Spleen (tissue), 11 donors: ENCODE measurements around the gene BBOX1. TPM values are rescaled to one million over a fixed set of nuclear protein-coding genes. Genes with fewer than 3 reads are reported as not detected.

Experiments
- DNase-seq: peaks from one replicate; pipeline ENCODE4 v3.0.0-alpha.2; 2020
- H3K27ac ChIP-seq, 8 donors: fragments of 200-600 bp; sonication (generic) in 7 of 8; 1 replicate in 4 of 8; 2 replicates in 4 of 8; pipeline versions ENCODE4 v1.5.0 to v1.8.0; 2016 to 2021; ENCODE audit warnings: inconsistent platforms in 4 of 8, mild to moderate bottlenecking in 4 of 8, moderate library complexity in 1 of 8
- H3K27me3 ChIP-seq, 7 donors: fragments of 200-600 bp; sonication (generic) in 6 of 7; replicated peaks in 1 of 7; 1 replicate in 4 of 7; 2 replicates in 3 of 7; pipeline versions ENCODE4 v1.5.0 to v1.8.0; 2016 to 2021; ENCODE audit warnings: inconsistent platforms in 3 of 7, mild to moderate bottlenecking in 1 of 7
- H3K36me3 ChIP-seq, 6 donors: fragments of 200-600 bp; sonication (generic) in 5 of 6; 1 replicate in 4 of 6; 2 replicates in 2 of 6; pipeline versions ENCODE4 v1.5.0 to v1.8.0; 2016 to 2021; ENCODE audit warnings: inconsistent platforms in 2 of 6
- H3K4me1 ChIP-seq, 6 donors: fragments of 200-600 bp; sonication (generic) in 5 of 6; 1 replicate in 3 of 6; 2 replicates in 3 of 6; pipeline versions ENCODE4 v1.5.0 to v1.8.0; 2016 to 2021; ENCODE audit warnings: inconsistent platforms in 3 of 6
- H3K4me3 ChIP-seq, 8 donors: fragments of 200-600 bp; sonication (generic) in 7 of 8; 1 replicate in 4 of 8; 2 replicates in 4 of 8; pipeline versions ENCODE4 v1.5.0 to v1.8.0; 2016 to 2021; ENCODE audit warnings: inconsistent platforms in 4 of 8, mild to moderate bottlenecking in 4 of 8, moderate library complexity in 2 of 8
- H3K9me3 ChIP-seq, 8 donors: fragments of 200-600 bp; sonication (generic) in 7 of 8; 1 replicate in 4 of 8; 2 replicates in 4 of 8; pipeline versions ENCODE4 v1.5.0 to v1.8.0; 2016 to 2021; ENCODE audit warnings: inconsistent platforms in 4 of 8
- POLR2A ChIP-seq, 3 donors: fragments of 450-650 bp; IDR thresholded peaks; one replicate each; pipeline ENCODE4 v1.5.1; 2017; ENCODE audit warnings: antibody characterized with exemption in 3 of 3, mild to moderate bottlenecking in 1 of 3
- POLR2AphosphoS5 ChIP-seq, 3 donors: sonication (generic); formaldehyde crosslinking; IDR thresholded peaks; one replicate each; pipeline ENCODE4 v1.5.1; 2017; ENCODE audit warnings: antibody characterized with exemption in 3 of 3
- WGBS, 5 donors: extraction: QIAGEN DNeasy Blood & Tissue Kit in 3 of 5; methylation state at CpG; one replicate each; pipeline versions ENCODE4 v1.1.5 to v1.1.7; 2013 to 2018; 5-methylcytosine and 5-hydroxymethylcytosine counted together
- intact Hi-C: fragments of 100-400 bp; cut with DNase I; formaldehyde crosslinking; loops from one replicate; pipeline ENCODE4 v1.15.0; 2023; ENCODE audit warnings: low total_unique reads
- polyA plus RNA-seq, 3 donors: library from polyadenylated mRNA; stranded (reverse); fragments of 200-250 nt; gene quantifications; one replicate each; pipeline ENCODE4 v1.2.1, GENCODE V29; 2013
- total RNA-seq, 7 donors: library from RNA; depleted of rRNA in 3 of 7; stranded (reverse); fragments of >200 nt in 3 of 7; fragmentation: NEBNext Ultra II Directional in 4 of 7; extraction: Animal tissue kit (Norgen Biotek cat#: 25700) in 4 of 7; gene quantifications; one replicate each; pipeline versions ENCODE4 v1.1.0 to v1.2.1, GENCODE V29; 2016 to 2021
- TF ChIP-seq, protein P1 (sequence below), 11 experiments: fragments of 200-600 bp in 7 of 11; fragments of 450-650 bp in 4 of 11; sonication (generic) in 4 of 11; IDR thresholded peaks in 8 of 11; conservative IDR thresholded peaks in 3 of 11; 1 replicate in 7 of 11; 2 replicates in 4 of 11; pipeline versions ENCODE4 v1.4.0 to v1.8.0; 2016 to 2021; ENCODE audit warnings: antibody characterized with exemption in 11 of 11, inconsistent platforms in 4 of 11, mild to moderate bottlenecking in 1 of 11
- donor health status: healthy with polysubstance abuse.
- donor health status: DM: no; HTN: no; CAD: no; lungs with moderate emphysema.
- donor health status: DM: no; HTN: no; CAD: no.
- donor health status: Bipolar disorder and iron deficiency.
- donor health status: healthy.
- donor health status: DM: no; HTN: no; CAD: no.
- donor health status: DM: yes; HTN: yes; CAD: no.

The BBOX1 gene
- total and polyA plus RNA-seq, 10 donors: not detected

GRCh38 chr11:27118371-27118770 is 77.8 kb downstream of the BBOX1 start:
- TF ChIP-seq POLR2A (IDR thresholded peaks at IDR 0.05) (no peak), POLR2AphosphoS5 (IDR thresholded peaks at IDR 0.05) (no peak)
- TF ChIP-seq, protein P1, sequence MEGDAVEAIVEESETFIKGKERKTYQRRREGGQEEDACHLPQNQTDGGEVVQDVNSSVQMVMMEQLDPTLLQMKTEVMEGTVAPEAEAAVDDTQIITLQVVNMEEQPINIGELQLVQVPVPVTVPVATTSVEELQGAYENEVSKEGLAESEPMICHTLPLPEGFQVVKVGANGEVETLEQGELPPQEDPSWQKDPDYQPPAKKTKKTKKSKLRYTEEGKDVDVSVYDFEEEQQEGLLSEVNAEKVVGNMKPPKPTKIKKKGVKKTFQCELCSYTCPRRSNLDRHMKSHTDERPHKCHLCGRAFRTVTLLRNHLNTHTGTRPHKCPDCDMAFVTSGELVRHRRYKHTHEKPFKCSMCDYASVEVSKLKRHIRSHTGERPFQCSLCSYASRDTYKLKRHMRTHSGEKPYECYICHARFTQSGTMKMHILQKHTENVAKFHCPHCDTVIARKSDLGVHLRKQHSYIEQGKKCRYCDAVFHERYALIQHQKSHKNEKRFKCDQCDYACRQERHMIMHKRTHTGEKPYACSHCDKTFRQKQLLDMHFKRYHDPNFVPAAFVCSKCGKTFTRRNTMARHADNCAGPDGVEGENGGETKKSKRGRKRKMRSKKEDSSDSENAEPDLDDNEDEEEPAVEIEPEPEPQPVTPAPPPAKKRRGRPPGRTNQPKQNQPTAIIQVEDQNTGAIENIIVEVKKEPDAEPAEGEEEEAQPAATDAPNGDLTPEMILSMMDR (IDR thresholded peaks at IDR 0.05 in 8 of 11, conservative IDR thresholded peaks at IDR 0.05 in 3 of 11): no peak
- H3K4me3 ChIP-seq: no peak overlapping the region
- peaks cover 0 to 6% (median 0%) of the 10 kb centered on the region in 6 donors for H3K4me1 ChIP-seq
- no peaks in the 10 kb centered on the region for H3K27me3 ChIP-seq
- no peak overlapping the region for H3K27ac ChIP-seq
- intact Hi-C loops: no loop called here
- H3K36me3 ChIP-seq: no peaks in the 10 kb centered on the region
- H3K9me3 ChIP-seq: no peaks in the 10 kb centered on the region
- no peak for DNase-seq
- 74 to 90% (median 80%) methylated on average over 2 of the region's 2 CpGs for WGBS, 5 donors

GRCh38 chr11:27118949-27119348 is 78.3 kb downstream of the BBOX1 start:
- Histone ChIP-seq H3K9me3 (no peaks in the 10 kb centered on the region), H3K36me3 (no peaks in the 10 kb centered on the region), H3K27me3 (no peaks in the 10 kb centered on the region), H3K4me1 (peaks cover 0 to 6% (median 0%) of the 10 kb centered on the region in 6 donors), H3K4me3 (no peak overlapping the region), H3K27ac (no peak overlapping the region)
- intact Hi-C loops: no loop called here
- no peak for DNase-seq
- WGBS, 5 donors: 66 to 87% (median 68%) methylated on average over 3 of the region's 3 CpGs
- TF ChIP-seq, protein P1 (IDR thresholded peaks at IDR 0.05 in 8 of 11, conservative IDR thresholded peaks at IDR 0.05 in 3 of 11): no peak
- TF ChIP-seq POLR2A (IDR thresholded peaks at IDR 0.05) (no peak), POLR2AphosphoS5 (IDR thresholded peaks at IDR 0.05) (no peak)

DNA sequence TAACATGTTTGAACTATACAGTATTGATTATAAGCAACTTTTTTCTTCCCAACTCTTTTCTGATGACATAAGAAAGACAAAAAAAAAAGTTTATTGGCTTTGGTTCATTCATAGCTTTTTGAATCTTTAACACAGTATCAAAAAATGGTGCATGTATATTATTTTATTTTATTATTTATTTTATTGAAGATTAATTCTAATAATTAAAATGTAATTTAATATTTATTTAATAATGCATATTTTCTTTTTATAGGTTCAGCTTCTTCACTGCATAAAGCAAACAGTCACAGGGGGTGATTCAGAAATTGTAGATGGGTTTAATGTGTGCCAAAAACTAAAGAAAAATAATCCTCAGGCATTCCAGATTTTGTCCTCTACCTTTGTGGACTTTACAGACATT is 78.8 kb downstream of the BBOX1 start:
- no peak overlapping the region for H3K4me3 ChIP-seq
- no peaks in the 10 kb centered on the region for H3K9me3 ChIP-seq
- TF ChIP-seq, protein P1 (IDR thresholded peaks at IDR 0.05 in 8 of 11, conservative IDR thresholded peaks at IDR 0.05 in 3 of 11): no peak
- TF ChIP-seq POLR2A (IDR thresholded peaks at IDR 0.05) (no peak), POLR2AphosphoS5 (IDR thresholded peaks at IDR 0.05) (no peak)
- H3K27ac ChIP-seq: no peak overlapping the region
- H3K36me3 ChIP-seq: no peaks in the 10 kb centered on the region
- no peak for DNase-seq
- H3K4me1 ChIP-seq: peaks cover 0 to 6% (median 0%) of the 10 kb centered on the region in 6 donors
- H3K27me3 ChIP-seq: no peaks in the 10 kb centered on the region
- intact Hi-C loops: no loop called here

DNA sequence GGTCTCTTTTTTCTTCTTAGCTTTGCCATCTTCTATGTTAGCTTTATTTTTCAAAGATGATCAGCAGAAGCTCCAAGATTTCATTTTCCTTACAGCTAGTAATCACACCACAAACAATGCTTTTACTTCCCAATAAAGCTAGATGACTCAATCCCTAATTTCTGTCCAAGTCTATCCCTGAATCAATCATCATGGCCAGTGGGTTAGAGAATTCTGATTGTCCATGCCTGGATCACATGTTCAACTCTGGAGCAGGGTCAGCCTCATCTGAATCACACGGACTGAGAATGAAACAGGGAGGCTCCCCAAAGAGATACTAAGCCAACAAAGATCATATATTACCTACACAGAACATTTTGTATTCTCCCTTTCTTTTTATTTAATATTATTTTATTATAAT is 79.6 kb downstream of the BBOX1 start:
- peaks cover 0 to 6% (median 0%) of the 10 kb centered on the region in 6 donors for H3K4me1 ChIP-seq
- intact Hi-C loops: no loop called here
- WGBS, 5 donors: 81 to 97% (median 82%) methylated on average over 1 of the region's 1 CpG

More for the DNA sequence above, 79.6 kb downstream of the BBOX1 start:
- Histone ChIP-seq H3K36me3 (no peaks in the 10 kb centered on the region), H3K27me3 (no peaks in the 10 kb centered on the region), H3K4me3 (no peak overlapping the region), H3K9me3 (no peaks in the 10 kb centered on the region), H3K27ac (no peak overlapping the region)
- TF ChIP-seq, protein P1 (IDR thresholded peaks at IDR 0.05 in 8 of 11, conservative IDR thresholded peaks at IDR 0.05 in 3 of 11): no peak
- TF ChIP-seq POLR2AphosphoS5 (IDR thresholded peaks at IDR 0.05) (no peak), POLR2A (IDR thresholded peaks at IDR 0.05) (no peak)
- DNase-seq: no peak
